IMR-90 (cell line): Measurements from ENCODE around the gene CYTH4. TPM values are rescaled to one million over a fixed set of nuclear protein-coding genes. Genes with fewer than 3 reads are reported as not detected.

Experiments
- ATAC-seq: fragments of 200-7000 bp; cut with Tn5 transposase; 2 replicates; pipeline ENCODE4 v1.9.1; 2020; ENCODE audit warnings: low read depth, mild to moderate bottlenecking, moderate library complexity
- BruUV-seq: library from RNA; stranded (reverse); fragments of 400-500 nt; replicated peaks from 2 replicates; lab custom pipeline; 2021; lab: Mats Ljungman, UMichigan
- CTCF ChIA-PET: fragments of 300-600 bp; formaldehyde crosslinking; extraction: SDS; loops from one replicate; lab custom pipeline; 2021; ENCODE audit warnings: antibody characterized with exemption; lab: Yijun Ruan, JAX
- POLR2A ChIA-PET: fragments of 300-600 bp; sonication (Branson Sonifier 250); formaldehyde crosslinking; loops from one replicate; lab custom pipeline; 2022; ENCODE audit warnings: antibody characterized with exemption; ENCODE audit not compliant: unreplicated experiment; lab: Charles Lee
- DNase-seq: peaks from one replicate; pipeline ENCODE4 v3.0.0; 2013
- H2AFZ ChIP-seq: replicated peaks from 2 replicates; pipeline ENCODE3; 2013; ENCODE audit warnings: low read length, mild to moderate bottlenecking; ENCODE audit not compliant: poor library complexity
- H2AK5ac ChIP-seq: 2 replicates; pipeline ENCODE4 v1.6.1; 2013; ENCODE audit warnings: low read depth, low read length, inconsistent platforms
- H2AK9ac ChIP-seq: replicated peaks from 2 replicates; pipeline ENCODE3; 2013; ENCODE audit warnings: mild to moderate bottlenecking, low read depth, low read length, moderate library complexity; ENCODE audit not compliant: poor library complexity
- H2BK120ac ChIP-seq: 2 replicates; pipeline ENCODE4 v1.6.1; 2013; ENCODE audit warnings: low read depth, low read length, inconsistent platforms
- H2BK15ac ChIP-seq: 3 replicates; pipeline ENCODE4 v1.6.1; 2013; ENCODE audit warnings: low read depth, low read length, inconsistent platforms
- H2BK20ac ChIP-seq: 2 replicates; pipeline ENCODE4 v1.6.1; 2013; ENCODE audit warnings: low read depth, mild to moderate bottlenecking, inconsistent platforms, low read length, moderate library complexity
- H2BK5ac ChIP-seq: 2 replicates; pipeline ENCODE4 v1.6.1; 2013; ENCODE audit warnings: mild to moderate bottlenecking, low read depth, low read length, inconsistent platforms; ENCODE audit not compliant: poor library complexity, severe bottlenecking
- H3K14ac ChIP-seq: replicated peaks from 2 replicates; pipeline ENCODE4 v1.6.1; 2013; ENCODE audit warnings: low read depth, low read length, inconsistent platforms
- H3K18ac ChIP-seq: 2 replicates; pipeline ENCODE4 v1.6.1; 2013; ENCODE audit warnings: low read depth, low read length, control low read depth
- H3K23ac ChIP-seq: 2 replicates; pipeline ENCODE4 v1.6.1; 2013; ENCODE audit warnings: low read depth, low read length, inconsistent platforms
- H3K27ac ChIP-seq: 2 replicates; pipeline ENCODE4 v1.5.1; 2013; ENCODE audit warnings: mild to moderate bottlenecking, control low read depth, low read length; ENCODE audit not compliant: insufficient read depth
- H3K27me3 ChIP-seq: 2 replicates; pipeline ENCODE4 v1.6.1; 2013; ENCODE audit warnings: low read length; ENCODE audit not compliant: control insufficient read depth, insufficient read depth
- H3K36me3 ChIP-seq: 2 replicates; pipeline ENCODE4 v1.6.1; 2013; ENCODE audit warnings: low read length, mixed read lengths; ENCODE audit not compliant: control insufficient read depth, insufficient read depth
- H3K4ac ChIP-seq: 2 replicates; pipeline ENCODE4 v1.6.1; 2013; ENCODE audit warnings: low read depth, low read length, inconsistent platforms
- H3K4me1 ChIP-seq: 2 replicates; pipeline ENCODE4 v1.6.1; 2013; ENCODE audit warnings: low read length, mixed read lengths; ENCODE audit not compliant: control insufficient read depth, insufficient read depth
- H3K4me2 ChIP-seq: 2 replicates; pipeline ENCODE4 v1.6.1; 2013; ENCODE audit warnings: low read depth, mild to moderate bottlenecking, control low read depth, low read length, moderate library complexity
- H3K4me3 ChIP-seq: 2 replicates; pipeline ENCODE4 v1.5.1; 2013; ENCODE audit warnings: low read depth, mild to moderate bottlenecking, control low read depth, low read length, moderate library complexity; ENCODE audit not compliant: insufficient read depth
- H3K56ac ChIP-seq: 2 replicates; pipeline ENCODE4 v1.6.1; 2013; ENCODE audit warnings: low read length, inconsistent platforms; ENCODE audit not compliant: insufficient read depth; ENCODE audit errors: extremely low read depth
- H3K79me1 ChIP-seq, 2 experiments: 2 replicates each; pipeline ENCODE4 v1.6.1; 2013; ENCODE audit warnings: low read length in 2 of 2, inconsistent platforms in 1 of 2, low read depth in 1 of 2
- H3K9ac ChIP-seq: 2 replicates; pipeline ENCODE4 v1.6.1; 2013; ENCODE audit warnings: low read depth, low read length, control low read depth
- H3K9me1 ChIP-seq: 2 replicates; pipeline ENCODE4 v1.6.1; 2013; ENCODE audit warnings: low read length, inconsistent platforms; ENCODE audit not compliant: insufficient read depth
- H3K9me3 ChIP-seq: 2 replicates; pipeline ENCODE4 v1.6.1; 2013; ENCODE audit warnings: low read length; ENCODE audit not compliant: control insufficient read depth, insufficient read depth
- H4K20me1 ChIP-seq: 2 replicates; pipeline ENCODE4 v1.6.1; 2013; ENCODE audit warnings: low read length, inconsistent platforms; ENCODE audit not compliant: insufficient read depth
- H4K5ac ChIP-seq: 2 replicates; pipeline ENCODE4 v1.6.1; 2013; ENCODE audit warnings: mild to moderate bottlenecking, low read depth, low read length, control low read depth
- H4K8ac ChIP-seq, 2 experiments: 2 replicates each; pipeline ENCODE4 v1.6.1; 2013; ENCODE audit warnings: low read depth in 2 of 2, low read length in 2 of 2, control low read depth in 1 of 2, inconsistent platforms in 1 of 2
- H4K91ac ChIP-seq: 2 replicates; pipeline ENCODE4 v1.6.1; 2013; ENCODE audit warnings: low read depth, low read length, inconsistent platforms; ENCODE audit not compliant: insufficient read depth
- CEBPB ChIP-seq: IDR thresholded peaks from 2 replicates; pipeline ENCODE4 v1.6.1; 2012; ENCODE audit warnings: low read depth, low read length, improper control_type of control experiment
- CHD1 ChIP-seq: IDR thresholded peaks from 2 replicates; pipeline ENCODE4 v1.6.1; 2012; ENCODE audit warnings: low read depth, low read length, improper control_type of control experiment
- MAZ ChIP-seq: IDR thresholded peaks from 2 replicates; pipeline ENCODE4 v1.6.1; 2012; ENCODE audit warnings: low read depth, mild to moderate bottlenecking, low read length, improper control_type of control experiment, moderate library complexity, borderline replicate concordance
- NFE2L2 ChIP-seq: fragments of 150-350 bp; IDR thresholded peaks from 2 replicates; pipeline ENCODE4 v1.6.1; 2016; ENCODE audit warnings: low read depth, mild to moderate bottlenecking, low read length
- RAD21 ChIP-seq: IDR thresholded peaks from 2 replicates; pipeline ENCODE4 v1.6.1; 2012; ENCODE audit warnings: low read length, improper control_type of control experiment
- RFX5 ChIP-seq: IDR thresholded peaks from 2 replicates; pipeline ENCODE4 v1.8.0; 2012; ENCODE audit warnings: low read depth, mild to moderate bottlenecking, low read length, moderate library complexity
- WGBS, 2 experiments: methylation state at CpG; one replicate each; pipeline versions ENCODE4 v1.1.5 to v1.1.7; 2013; ENCODE audit warnings: missing lambda C conversion rate in 2 of 2; ENCODE audit not compliant: insufficient read length in 1 of 2; ENCODE audit errors: extremely low coverage in 2 of 2; 5-methylcytosine and 5-hydroxymethylcytosine counted together
- dilution Hi-C: fragments of 300-500 bp; cut with HindIII; formaldehyde crosslinking; loops from one replicate; pipeline ENCODE4 v1.14.3; 2018; ENCODE audit warnings: low sequenced_read_pairs; ENCODE audit not compliant: unreplicated experiment
- in situ Hi-C: fragments of 300-500 bp; cut with MboI; formaldehyde crosslinking; loops from 3 replicates; pipeline ENCODE4 v1.14.3; 2019; ENCODE audit warnings: low sequenced_read_pairs, inconsistent platforms, mixed read lengths
- intact Hi-C: fragments of 100-400 bp; cut with micrococcal nuclease; formaldehyde crosslinking; loops from 2 replicates; pipeline ENCODE4 v1.10.0; 2022
- polyA plus RNA-seq, 3 experiments: library from polyadenylated mRNA; depleted of rRNA; stranded (reverse); fragments of >200 nt; gene quantifications; 2 replicates each; pipeline ENCODE4 v1.2.3, GENCODE V29; 2012; ENCODE audit warnings: low replicate concordance in 1 of 3
- total RNA-seq: library from RNA; depleted of rRNA; stranded (reverse); fragments of >200 nt; gene quantifications from 2 replicates; pipeline ENCODE4 v1.2.3, GENCODE V29; 2012

The CYTH4 gene
- total and polyA plus RNA-seq, 2 of the 4 experiments (the other 2 are of a cell fraction): 0.36 to 0.55 TPM

DNA sequence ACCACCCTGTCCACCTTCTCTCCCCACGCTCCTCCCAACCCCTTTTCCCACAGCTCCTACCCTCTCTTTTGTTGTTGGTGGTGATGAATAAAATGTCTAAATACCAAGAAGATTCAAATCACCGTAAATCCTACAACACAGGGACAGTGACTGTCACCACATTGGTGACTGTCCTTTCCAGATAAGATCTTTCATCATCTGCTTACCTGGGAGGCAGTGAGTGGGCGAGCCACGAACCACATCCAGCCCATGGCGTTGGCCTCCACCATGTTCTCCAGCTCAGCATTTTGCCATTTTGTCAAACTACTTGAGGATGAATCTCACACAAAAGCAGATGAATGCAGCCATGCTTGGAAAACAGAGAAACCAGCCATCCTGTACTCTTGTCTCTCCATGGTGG, 6.7 kb upstream of the CYTH4 start:
- Histone ChIP-seq H2AK5ac (peak overlapping the region; percentile 77), H3K9me1 (peaks cover 17% of the 10 kb centered on the region), H3K27me3 (no peaks in the 10 kb centered on the region), H3K4me3 (no peak overlapping the region), H2BK120ac (peak overlapping the region; percentile 71; the same call in 1 of the 2 replicates), H3K23ac (no peak overlapping the region), H3K14ac (no peak overlapping the region), H3K56ac (no peak overlapping the region), H3K18ac (no peak overlapping the region), H4K91ac (peak overlapping the region; percentile 39), H3K9ac (no peak overlapping the region), H3K36me3 (no peaks in the 10 kb centered on the region), H2BK5ac (no peak overlapping the region), H3K4me2 (no peak overlapping the region), H2BK15ac (peak overlapping the region; percentile 71; the same call in 1 of the 3 replicates), H2BK20ac (peak overlapping the region; percentile 55), H2AFZ (peak overlapping the region; percentile 35), H4K20me1 (no peaks in the 10 kb centered on the region), H3K27ac (no peak overlapping the region), H2AK9ac (no peak overlapping the region), H3K4me1 (peaks cover 5% of the 10 kb centered on the region), H4K5ac (no peak overlapping the region), H4K8ac (no peak overlapping the region), H3K79me1 (no peaks in the 10 kb centered on the region), H3K9me3 (peaks cover under 1% of the 10 kb centered on the region; the same call in 1 of the 2 replicates), H3K4ac (peak overlapping the region; percentile 45)
- dilution Hi-C loops: no loop called here
- ChIA-PET CTCF (no interaction called here), POLR2A (no interaction called here)
- TF ChIP-seq CHD1 (no peak), CEBPB (no peak), NFE2L2 (no peak), RFX5 (no peak), MAZ (no peak), RAD21 (no peak)
- ATAC-seq (no peak), DNase-seq (no peak)
- no TSS peak for BruUV-seq
- 84% methylated on average over 3 of the region's 5 CpGs; no CpG with 5 or more reads in 1 of the 2 experiments for WGBS, 2 experiments
- intact Hi-C loops: no loop called here
- in situ Hi-C loops: no loop called here
